ENCODE measurements around the gene GRM8.

DNA sequence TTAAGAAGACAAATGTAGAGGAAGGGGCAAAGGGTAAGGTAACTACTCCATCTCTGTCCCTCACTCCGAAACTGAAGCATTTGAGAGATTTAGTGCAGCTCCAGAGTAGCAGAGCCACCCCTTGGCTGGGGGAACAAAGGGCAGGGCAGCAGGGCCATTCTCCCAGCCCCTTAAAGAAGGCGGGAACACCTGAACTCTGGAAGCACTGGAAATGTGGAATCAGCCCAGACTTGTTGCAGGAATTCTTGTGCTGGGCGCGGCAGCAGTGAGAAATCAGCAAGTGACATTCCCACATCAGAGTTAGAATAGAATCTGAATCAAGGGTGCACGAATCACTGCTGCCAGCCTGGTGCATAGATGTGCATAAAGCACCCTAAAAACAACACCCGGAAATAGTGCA is 34.4 kb upstream of the GRM8 start:
- no peak for TF ChIP-seq SIN3A (IDR thresholded peaks at IDR 0.05; ENCODE audit: borderline replicate concordance in 2 of 2, control insufficient read depth in 1 of 2, low read depth in 2 of 2, low read length in 2 of 2)
- TF ChIP-seq, protein P1, sequence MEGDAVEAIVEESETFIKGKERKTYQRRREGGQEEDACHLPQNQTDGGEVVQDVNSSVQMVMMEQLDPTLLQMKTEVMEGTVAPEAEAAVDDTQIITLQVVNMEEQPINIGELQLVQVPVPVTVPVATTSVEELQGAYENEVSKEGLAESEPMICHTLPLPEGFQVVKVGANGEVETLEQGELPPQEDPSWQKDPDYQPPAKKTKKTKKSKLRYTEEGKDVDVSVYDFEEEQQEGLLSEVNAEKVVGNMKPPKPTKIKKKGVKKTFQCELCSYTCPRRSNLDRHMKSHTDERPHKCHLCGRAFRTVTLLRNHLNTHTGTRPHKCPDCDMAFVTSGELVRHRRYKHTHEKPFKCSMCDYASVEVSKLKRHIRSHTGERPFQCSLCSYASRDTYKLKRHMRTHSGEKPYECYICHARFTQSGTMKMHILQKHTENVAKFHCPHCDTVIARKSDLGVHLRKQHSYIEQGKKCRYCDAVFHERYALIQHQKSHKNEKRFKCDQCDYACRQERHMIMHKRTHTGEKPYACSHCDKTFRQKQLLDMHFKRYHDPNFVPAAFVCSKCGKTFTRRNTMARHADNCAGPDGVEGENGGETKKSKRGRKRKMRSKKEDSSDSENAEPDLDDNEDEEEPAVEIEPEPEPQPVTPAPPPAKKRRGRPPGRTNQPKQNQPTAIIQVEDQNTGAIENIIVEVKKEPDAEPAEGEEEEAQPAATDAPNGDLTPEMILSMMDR (IDR thresholded peaks at IDR 0.05 in 2 of 3, conservative IDR thresholded peaks at IDR 0.05 in 1 of 3; ENCODE audit: insufficient read depth in 2 of 3, low read depth in 1 of 3, low read length in 3 of 3), result no peak
- no peak for TF ChIP-seq TAF1 (IDR thresholded peaks at IDR 0.05; ENCODE audit: control insufficient read depth, extremely low read depth, insufficient read depth, low read length, severe bottlenecking)
- TF ChIP-seq RAD21 (CRISPR knock-in tag; conservative IDR thresholded peaks at IDR 0.05 in 1 of 2, IDR thresholded peaks at IDR 0.05 in 1 of 2), result no peak
- TF ChIP-seq XRCC4 (IDR thresholded peaks at IDR 0.05; ENCODE audit: extremely low read depth, insufficient read depth, insufficient read length), result no peak
- no peak for TF ChIP-seq POLR2A (conservative IDR thresholded peaks at IDR 0.05)

Data from K562 (cell line).